Naive thymus-derived CD4-positive, alpha-beta T cell (primary cell): ENCODE results near the gene GABRR1. TPM values are rescaled to one million over a fixed set of nuclear protein-coding genes. Genes with fewer than 3 reads are reported as not detected.
A peak's percentile ranks its signal among the peaks of the same experiment; 100 is the strongest.
"Not testable (repeated sequence)": the region's sequence is repeated elsewhere in the genome, so short reads cannot be mapped to it uniquely, and the experiment has no call there.

ENCODE experiments used
- ATAC-seq: fragments of 150-1000 bp; cut with Tn5 transposase; 2 replicates; pipeline ENCODE4 v1.10.0; 2021; ENCODE audit warnings: mild to moderate bottlenecking, moderate library complexity
- CTCF ChIA-PET: fragments of 350-600 bp; sonication (Branson Sonifier 250); formaldehyde crosslinking; loops from one replicate; lab custom pipeline; 2021; ENCODE audit warnings: antibody characterized with exemption; lab: Charles Lee
- POLR2A ChIA-PET: fragments of 350-600 bp; sonication (Branson Sonifier 250); formaldehyde crosslinking; loops from one replicate; lab custom pipeline; 2021; ENCODE audit warnings: antibody characterized with exemption, inconsistent platforms; lab: Charles Lee
- DNase-seq, 9 donors: peaks; one replicate each; pipeline versions ENCODE4 v3.0.0 to v3.0.0-alpha.2; 2020 to 2022; ENCODE audit warnings: mixed read lengths in 1 of 9
- H3K27ac ChIP-seq: one replicate; pipeline ENCODE4 v1.7.0; 2013; ENCODE audit warnings: mild to moderate bottlenecking, low read depth, low read length, moderate library complexity
- H3K27me3 ChIP-seq, 2 donors: one replicate each; pipeline ENCODE4 v1.7.0; 2013; ENCODE audit warnings: low read length in 2 of 2, mild to moderate bottlenecking in 2 of 2, moderate library complexity in 2 of 2; ENCODE audit not compliant: control insufficient read depth in 2 of 2, insufficient read depth in 2 of 2
- H3K36me3 ChIP-seq, 3 experiments: 1 replicate in 2 of 3; 2 replicates in 1 of 3; pipeline ENCODE4 v1.7.0; 2013; ENCODE audit warnings: low read length in 3 of 3, mild to moderate bottlenecking in 3 of 3, moderate library complexity in 1 of 3; ENCODE audit not compliant: insufficient read depth in 3 of 3, control insufficient read depth in 2 of 3
- H3K4me1 ChIP-seq, 2 donors: one replicate each; pipeline ENCODE4 v1.7.0; 2013; ENCODE audit warnings: low read length in 2 of 2, mild to moderate bottlenecking in 2 of 2, moderate library complexity in 1 of 2; ENCODE audit not compliant: control insufficient read depth in 2 of 2, insufficient read depth in 2 of 2
- H3K4me3 ChIP-seq: 2 replicates; pipeline ENCODE4 v1.7.0; 2013; ENCODE audit warnings: mild to moderate bottlenecking, low read length
- H3K9me3 ChIP-seq, 3 experiments: 1 replicate in 2 of 3; 2 replicates in 1 of 3; pipeline ENCODE4 v1.7.0; 2013; ENCODE audit warnings: low read length in 3 of 3; ENCODE audit not compliant: control insufficient read depth in 2 of 3
- H3K27ac Mint-ChIP-seq, 9 donors: one replicate each; pipeline ENCODE4 v1.8.0; 2020 to 2022; ENCODE audit warnings: mixed read lengths in 9 of 9, mild to moderate bottlenecking in 8 of 9, moderate library complexity in 5 of 9, inconsistent platforms in 2 of 9
- H3K27me3 Mint-ChIP-seq, 5 donors: one replicate each; pipeline ENCODE4 v1.8.0; 2021 to 2022; ENCODE audit warnings: mixed read lengths in 5 of 5, mild to moderate bottlenecking in 1 of 5
- H3K36me3 Mint-ChIP-seq, 5 donors: one replicate each; pipeline ENCODE4 v1.8.0; 2020 to 2022; ENCODE audit warnings: mixed read lengths in 5 of 5, mild to moderate bottlenecking in 3 of 5, inconsistent platforms in 1 of 5
- H3K4me1 Mint-ChIP-seq, 7 donors: one replicate each; pipeline ENCODE4 v1.8.0; 2020 to 2022; ENCODE audit warnings: mixed read lengths in 7 of 7, mild to moderate bottlenecking in 3 of 7, inconsistent platforms in 1 of 7
- H3K4me3 Mint-ChIP-seq, 10 donors: one replicate each; pipeline ENCODE4 v1.8.0; 2020 to 2022; ENCODE audit warnings: mild to moderate bottlenecking in 10 of 10, mixed read lengths in 10 of 10, moderate library complexity in 6 of 10, inconsistent platforms in 2 of 10
- H3K9me3 Mint-ChIP-seq, 11 donors: one replicate each; pipeline ENCODE4 v1.8.0; 2020 to 2022; ENCODE audit warnings: mixed read lengths in 11 of 11, mild to moderate bottlenecking in 4 of 11, inconsistent platforms in 1 of 11, moderate library complexity in 1 of 11
- intact Hi-C, 2 donors: fragments of 100-400 bp; cut with micrococcal nuclease; formaldehyde crosslinking; loops; one replicate each; pipeline ENCODE4 v1.15.1; 2023
- polyA plus RNA-seq, 2 donors: library from polyadenylated mRNA; unstranded; fragments of 300-500 nt; fragmentation: Illumina TruSeq; gene quantifications; one replicate each; pipeline ENCODE4 v1.2.3, GENCODE V29; 2021
- total RNA-seq, 6 experiments: library from RNA in 5 of 6; stranded (reverse) in 5 of 6; gene quantifications; 1 replicate in 5 of 6; 2 replicates in 1 of 6; pipeline ENCODE4 v1.2.3 and lab custom pipeline; 2021 to 2026

GABRR1 gene
- total and polyA plus RNA-seq, 7 experiments from 2014 or later, result not detected

DNA sequence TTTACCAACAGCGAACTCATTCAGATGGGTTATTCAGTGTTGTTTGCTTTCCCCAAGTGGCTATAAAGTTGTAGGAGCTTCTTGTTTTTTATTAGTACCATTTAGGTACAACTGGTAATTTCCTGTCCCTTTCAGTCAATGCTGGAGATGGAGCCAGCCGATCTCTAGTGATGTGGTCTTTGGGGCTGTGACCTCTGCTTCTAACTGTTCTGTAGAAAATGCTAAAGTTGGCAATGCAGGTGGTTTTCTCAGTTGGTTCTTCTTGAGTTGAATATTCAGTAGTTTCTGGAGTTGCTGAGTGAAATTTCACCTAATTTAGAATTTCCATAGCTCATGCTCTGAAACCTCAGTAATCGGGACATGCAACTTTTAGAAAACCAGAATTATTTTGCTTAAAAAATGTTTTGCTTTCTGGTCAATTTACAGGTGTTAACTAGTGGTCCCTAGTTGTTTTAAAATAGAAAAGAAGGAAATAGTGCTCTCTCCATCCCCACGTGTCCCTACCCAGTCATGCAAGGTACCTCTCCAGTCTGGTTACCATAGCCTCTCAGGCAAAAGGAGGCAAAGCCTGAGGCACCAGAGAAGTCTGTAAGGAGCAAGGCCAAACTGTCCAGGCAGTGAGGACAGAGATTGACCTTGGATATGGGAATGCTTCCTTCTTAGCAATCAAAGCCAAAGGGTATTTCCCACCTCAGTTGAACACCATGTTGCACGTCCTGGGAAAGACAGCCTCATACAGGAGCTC, 27.3 kb upstream of the GABRR1 start:
- POLR2A ChIA-PET, result interaction anchor here (2.4 kb wide), 1 partner anchor 164 kb away, joined by 6 read pairs; the partner anchor contains the start of gene PNRC1
- H3K27me3 ChIP-seq, result no peaks in the 10 kb centered on the region
- no peaks in the 10 kb centered on the region for H3K9me3 ChIP-seq
- Mint-ChIP-seq H3K9me3 (no peaks in the 10 kb centered on the region), H3K27me3 (peaks cover 0 to 34% (median 8%) of the 10 kb centered on the region in 5 donors), H3K4me1 (peaks cover 8 to 16% (median 15%) of the 10 kb centered on the region in 7 donors), H3K4me3 (no peak overlapping the region), H3K27ac (no peak overlapping the region), H3K36me3 (peaks cover 0 to 4% (median 0%) of the 10 kb centered on the region in 5 donors)
- no peaks in the 10 kb centered on the region for H3K36me3 ChIP-seq
- no peak for DNase-seq
- H3K27ac ChIP-seq, result no peak overlapping the region
- peaks cover 0 to 3% of the 10 kb centered on the region in 2 donors for H3K4me1 ChIP-seq
- no peak for ATAC-seq
- no peak overlapping the region for H3K4me3 ChIP-seq
- intact Hi-C loops, result loop anchor here in 1 of 2 donors (5.0 kb wide), 1 partner anchor 122 kb away; no protein-coding TSS in a partner anchor
- CTCF ChIA-PET, result interaction anchor here (0.6 to 4.7 kb wide), 4 partner anchors 9 to 261 kb away, joined by 3 to 35 read pairs (median 5); no protein-coding TSS in a partner anchor

- no peak overlapping the region for H3K27ac Mint-ChIP-seq
- H3K9me3 Mint-ChIP-seq, result no peaks in the 10 kb centered on the region
- no peaks in the 10 kb centered on the region for H3K27me3 ChIP-seq
- H3K9me3 ChIP-seq, result no peaks in the 10 kb centered on the region
- H3K4me3 Mint-ChIP-seq, result no peak overlapping the region
- H3K36me3 ChIP-seq, result no peaks in the 10 kb centered on the region
- H3K4me1 Mint-ChIP-seq, result peaks cover 13 to 26% (median 19%) of the 10 kb centered on the region in 7 donors
- no peak overlapping the region for H3K4me3 ChIP-seq
- H3K27me3 Mint-ChIP-seq, result peaks cover 0 to 33% (median 8%) of the 10 kb centered on the region in 5 donors
- DNase-seq, result no peak
- peaks cover 6 to 8% of the 10 kb centered on the region in 2 donors for H3K4me1 ChIP-seq
- intact Hi-C loops, result loop anchor here in 1 of 2 donors (5.0 kb wide), 1 partner anchor 121 kb away; no protein-coding TSS in a partner anchor
- no peak overlapping the region for H3K27ac ChIP-seq
- ATAC-seq, result no peak
- POLR2A ChIA-PET, result no interaction called here
- CTCF ChIA-PET, result interaction anchor here (1.2 to 4.7 kb wide), 3 partner anchors 10 to 260 kb away, joined by 3 to 35 read pairs (median 7); no protein-coding TSS in a partner anchor
- peaks cover 0 to 4% (median 0%) of the 10 kb centered on the region in 5 donors for H3K36me3 Mint-ChIP-seq
These were observed 26.1 kb upstream of the GABRR1 start for GRCh38 chr6:89243331-89243629.

- Histone ChIP-seq H3K27me3 (no peaks in the 10 kb centered on the region), H3K4me1 (peaks cover 6 to 8% of the 10 kb centered on the region in 2 donors), H3K27ac (no peak overlapping the region), H3K36me3 (no peaks in the 10 kb centered on the region), H3K4me3 (no peak overlapping the region), H3K9me3 (no peaks in the 10 kb centered on the region)
- POLR2A ChIA-PET, result interaction anchor here (1.0 kb wide), 1 partner anchor 260 kb away, joined by 4 read pairs; no protein-coding TSS in a partner anchor
- peak; percentile 48 for ATAC-seq
- intact Hi-C loops, result loop anchor here (1.0 to 5.0 kb wide), 4 partner anchors 120 to 260 kb away; partner anchors contain the start of gene PNRC1 (in 1 of the 2)
- Mint-ChIP-seq H3K27ac (no peak overlapping the region), H3K27me3 (peaks cover 0 to 34% (median 8%) of the 10 kb centered on the region in 5 donors), H3K4me1 (peaks cover 13 to 29% (median 19%) of the 10 kb centered on the region in 7 donors), H3K36me3 (peaks cover 0 to 4% (median 0%) of the 10 kb centered on the region in 5 donors), H3K4me3 (no peak overlapping the region), H3K9me3 (no peaks in the 10 kb centered on the region)
- CTCF ChIA-PET, result interaction anchor here (1.2 to 4.7 kb wide), 4 partner anchors 10 to 259 kb away, joined by 3 to 35 read pairs (median 6); partner anchors contain the start of gene PNRC1
- peak in 4 of 9 donors; percentile 15 to 35 (median 33) for DNase-seq
These were observed 25.6 kb upstream of the GABRR1 start for GRCh38 chr6:89242574-89243330.

DNA sequence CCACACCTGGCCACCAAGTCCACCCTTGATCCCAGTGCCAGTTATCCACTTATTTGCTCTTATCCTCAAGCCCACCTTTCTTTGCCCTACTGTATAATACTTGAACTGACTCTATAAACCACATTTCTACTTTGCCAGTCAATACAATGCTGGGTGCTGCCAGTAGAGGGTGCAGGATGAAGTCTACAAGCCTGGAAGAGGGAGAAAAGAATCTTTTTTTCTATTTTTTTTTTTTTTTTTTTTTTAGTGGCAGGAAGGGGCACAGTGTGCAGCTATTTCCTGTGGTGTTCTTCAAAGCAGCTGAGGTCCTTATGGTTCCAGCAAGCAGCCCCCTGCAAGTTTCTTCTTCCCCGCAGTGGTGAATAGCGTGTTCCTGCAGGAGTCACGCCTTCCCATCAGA, 22.2 kb upstream of the GABRR1 start:
- Histone ChIP-seq H3K9me3 (no peaks in the 10 kb centered on the region), H3K4me1 (peaks cover 6 to 8% of the 10 kb centered on the region in 2 donors), H3K27ac (no peak overlapping the region), H3K4me3 (no peak overlapping the region), H3K27me3 (no peaks in the 10 kb centered on the region), H3K36me3 (no peaks in the 10 kb centered on the region)
- intact Hi-C loops, result no loop called here
- H3K9me3 Mint-ChIP-seq, result peaks cover 0 to 7% (median 0%) of the 10 kb centered on the region in 11 donors
- ChIA-PET POLR2A (interaction anchor here (0.6 to 1.5 kb wide), 2 partner anchors 159 to 370 kb away, joined by 3 to 7 read pairs; partner anchors contain the start of gene PNRC1), CTCF (interaction anchor here (1.1 kb wide), 1 partner anchor 257 kb away, joined by 6 read pairs; no protein-coding TSS in a partner anchor)
- H3K4me3 Mint-ChIP-seq, result peak overlapping the region in 6 of 10 donors; percentile 8 to 63 (median 16)
- H3K36me3 Mint-ChIP-seq, result peaks cover 0 to 4% (median 0%) of the 10 kb centered on the region in 5 donors
- peak in 5 of 9 donors; percentile 11 to 31 (median 27) for DNase-seq
- H3K27me3 Mint-ChIP-seq, result peaks cover 13 to 28% (median 17%) of the 10 kb centered on the region in 5 donors
- peaks cover 13 to 29% (median 19%) of the 10 kb centered on the region in 7 donors for H3K4me1 Mint-ChIP-seq
- peak overlapping the region in 1 of 9 donors; percentile 41 for H3K27ac Mint-ChIP-seq
- peak; percentile 68 for ATAC-seq

DNA sequence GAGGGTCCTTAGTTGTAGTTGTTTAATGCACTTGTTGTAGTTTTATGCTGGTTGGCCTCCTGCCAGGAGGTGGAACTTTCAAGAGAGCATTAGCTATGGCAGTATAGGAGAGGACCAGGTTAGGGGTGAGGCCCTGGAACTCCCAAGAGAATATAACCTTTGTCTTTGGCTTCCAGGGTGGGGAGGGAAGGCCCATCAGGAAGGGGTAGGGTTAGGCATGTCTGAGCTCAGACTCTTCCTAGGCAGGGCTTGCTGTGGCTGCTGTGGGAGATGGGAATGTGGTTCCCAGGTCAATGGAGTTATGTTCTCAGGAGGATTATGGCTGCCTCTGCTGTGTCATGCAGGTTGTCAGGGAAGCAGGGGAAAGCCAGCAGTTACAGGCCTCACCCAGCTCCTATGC, 20.0 kb upstream of the GABRR1 start:
- H3K27me3 Mint-ChIP-seq, result peaks cover 24 to 39% (median 35%) of the 10 kb centered on the region in 5 donors
- peaks cover 0 to 4% (median 0%) of the 10 kb centered on the region in 5 donors for H3K36me3 Mint-ChIP-seq
- POLR2A ChIA-PET, result interaction anchor here (0.6 to 1.1 kb wide), 2 partner anchors 158 to 1803 kb away, joined by 3 read pairs; no protein-coding TSS in a partner anchor
- Histone ChIP-seq H3K27ac (no peak overlapping the region), H3K9me3 (no peaks in the 10 kb centered on the region), H3K4me3 (no peak overlapping the region), H3K36me3 (no peaks in the 10 kb centered on the region), H3K4me1 (peaks cover 6 to 8% of the 10 kb centered on the region in 2 donors), H3K27me3 (no peaks in the 10 kb centered on the region)
- no peak overlapping the region for H3K4me3 Mint-ChIP-seq
- ATAC-seq (no peak), DNase-seq (no peak)
- intact Hi-C loops, result no loop called here
- peaks cover 13 to 29% (median 21%) of the 10 kb centered on the region in 7 donors for H3K4me1 Mint-ChIP-seq
- peaks cover 0 to 7% (median 0%) of the 10 kb centered on the region in 11 donors for H3K9me3 Mint-ChIP-seq
- CTCF ChIA-PET, result no interaction called here
- no peak overlapping the region for H3K27ac Mint-ChIP-seq

DNA sequence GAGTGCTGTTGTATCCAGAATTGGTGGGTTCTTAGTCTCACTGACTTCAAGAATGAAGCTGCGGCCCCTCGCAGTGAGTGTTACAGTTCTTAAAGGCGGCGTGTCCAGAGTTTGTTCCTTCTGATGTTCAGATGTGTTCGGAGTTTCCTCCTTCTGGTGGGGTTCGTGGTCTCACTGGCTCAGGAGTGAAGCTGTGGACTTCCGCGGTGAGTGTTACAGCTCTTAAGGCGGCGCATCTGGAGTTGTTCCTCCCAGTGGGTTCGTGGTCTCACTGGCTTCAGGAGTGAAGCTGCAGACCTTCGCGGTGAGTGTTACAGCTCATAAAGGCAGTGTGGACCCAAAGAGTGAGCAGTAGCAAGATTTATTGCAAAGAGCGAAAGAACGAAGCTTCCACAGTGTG, 16.4 kb upstream of the GABRR1 start:
- H3K36me3 Mint-ChIP-seq, DNase-seq, POLR2A ChIA-PET, H3K27ac ChIP-seq, ATAC-seq, H3K4me1 ChIP-seq, intact Hi-C loops, CTCF ChIA-PET, H3K27me3 ChIP-seq, H3K4me3 ChIP-seq, H3K36me3 ChIP-seq, H3K9me3 ChIP-seq: not testable (repeated sequence)
- Mint-ChIP-seq H3K27ac (peak overlapping the region in 2 of 9 donors; percentile 34 to 71), H3K9me3 (peaks cover 0 to 15% (median 4%) of the 10 kb centered on the region in 11 donors), H3K27me3 (peaks cover 28 to 45% (median 42%) of the 10 kb centered on the region in 5 donors), H3K4me3 (peak overlapping the region; percentile 42 to 82 (median 72)), H3K4me1 (peaks cover 0 to 14% (median 5%) of the 10 kb centered on the region in 7 donors)
